NCI-H82 treated with DMSO at 0.1 percent for 48 hours (cell line): Measurements from ENCODE around the gene ACBD4.
"Not testable (repeated sequence)": the region's sequence is repeated elsewhere in the genome, so short reads cannot be mapped to it uniquely, and the experiment has no call there.

Experiments
- DNase-seq: peaks from one replicate; lab custom pipeline; 2025; ENCODE audit not compliant: unreplicated experiment; lab: John Stamatoyannopoulos, UW

The ACBD4 gene

GRCh38 chr17:45117848-45118646 lies 17.4 kb upstream of the ACBD4 start:
- no peak for DNase-seq

GRCh38 chr17:45118691-45119090 lies 16.8 kb upstream of the ACBD4 start:
- no peak for DNase-seq

GRCh38 chr17:45119964-45120363 lies 15.5 kb upstream of the ACBD4 start:
- DNase-seq = no peak

- DNase-seq = no peak
These were observed 14.9 kb upstream of the ACBD4 start for GRCh38 chr17:45120558-45120957.

- DNase-seq = no peak
These were observed 14.4 kb upstream of the ACBD4 start for GRCh38 chr17:45121055-45121454.

GRCh38 chr17:45123076-45123770 lies 12.3 kb upstream of the ACBD4 start:
- no peak for DNase-seq

- no peak for DNase-seq
These were observed 11.3 kb upstream of the ACBD4 start for GRCh38 chr17:45123930-45124796.

GRCh38 chr17:45124797-45125122 lies 10.7 kb upstream of the ACBD4 start:
- not testable (repeated sequence) for DNase-seq

- no peak for DNase-seq
These were observed 10.0 kb upstream of the ACBD4 start for GRCh38 chr17:45125509-45125908.

GRCh38 chr17:45127207-45127547 lies 8.3 kb upstream of the ACBD4 start:
- no peak for DNase-seq

- DNase-seq = no peak
These were observed 7.8 kb upstream of the ACBD4 start for GRCh38 chr17:45127548-45128300.

- no peak for DNase-seq
These were observed 7.2 kb upstream of the ACBD4 start for GRCh38 chr17:45128331-45128730.

GRCh38 chr17:45128989-45129388 lies 6.5 kb upstream of the ACBD4 start:
- DNase-seq = no peak

GRCh38 chr17:45129426-45129939 lies 6.0 kb upstream of the ACBD4 start:
- peak; percentile 86 for DNase-seq

GRCh38 chr17:45129940-45130680 lies 5.4 kb upstream of the ACBD4 start:
- DNase-seq = no peak

- no peak for DNase-seq
These were observed 4.5 kb upstream of the ACBD4 start for GRCh38 chr17:45130681-45131615.

GRCh38 chr17:45131616-45132319 lies 3.7 kb upstream of the ACBD4 start:
- DNase-seq = no peak

GRCh38 chr17:45132320-45132571 lies 3.2 kb upstream of the ACBD4 start, which contains the start of gene PLCD3:
TSS of gene PLCD3 (minus strand) at chr17:45132515. CDS start at chr17:45132410, 105 bp downstream.
- no peak for DNase-seq
